Activated CD8-positive, alpha-beta memory T cell treated with anti-CD3 and anti-CD28 coated beads, Interleukin-2, amount 50 U/mL, for 1 hour (primary cell): ENCODE results near the gene TFDP1.

ENCODE experiments used
- DNase-seq: peaks from one replicate; pipeline ENCODE4 v3.0.0-alpha.2; 2020; ENCODE audit errors: extremely low read depth

Gene TFDP1

GRCh38 chr13:113666951-113667701, 82.6 kb downstream of the TFDP1 start, which contains the start of gene GRK1:
TSS of gene GRK1 (plus strand) at chr13:113667219. CDS start at chr13:113667387, 168 bp downstream.
- no peak for DNase-seq

GRCh38 chr13:113667771-113668490, 83.4 kb downstream of the TFDP1 start:
- no peak for DNase-seq

GRCh38 chr13:113668491-113668971, 84.0 kb downstream of the TFDP1 start:
- DNase-seq: no peak

- no peak for DNase-seq
Observed at GRCh38 chr13:113669231-113669754, 84.7 kb downstream of the TFDP1 start.

GRCh38 chr13:113669755-113670341, 85.3 kb downstream of the TFDP1 start:
- no peak for DNase-seq

GRCh38 chr13:113670541-113670940, 86.0 kb downstream of the TFDP1 start:
- no peak for DNase-seq

- DNase-seq: no peak
Observed at GRCh38 chr13:113671066-113672001, 86.8 kb downstream of the TFDP1 start.

GRCh38 chr13:113672002-113672651, 87.6 kb downstream of the TFDP1 start:
- DNase-seq: no peak
